Measurements from ENCODE around the gene CDK9. TPM values are rescaled to one million over a fixed set of nuclear protein-coding genes. Genes with fewer than 3 reads are reported as not detected.

Gene CDK9
- total and polyA plus RNA-seq, 10 of the 15 experiments (the other 5 are each of a cell fraction or from before 2014, with no cell fraction given), result 7.3 to 92.6 (median 51.6) TPM

- FAIRE-seq (no peak), DNase-seq (ENCODE audit: low read depth, low spot score) (no peak), ATAC-seq (no peak)
- Histone ChIP-seq H3K27ac (ENCODE audit: control insufficient read depth, insufficient read depth) (no peak overlapping the region), H3K27me3 (replicated peaks in 1 of 2; ENCODE audit: control insufficient read depth in 2 of 2, insufficient read depth in 2 of 2, low read length in 1 of 2) (no peaks in the 10 kb centered on the region), H3K36me3 (ENCODE audit: control insufficient read depth in 2 of 2, insufficient read depth in 2 of 2, low read length in 1 of 2) (peaks cover 18 to 31% of the 10 kb centered on the region in 2 experiments), H3K4me1 (ENCODE audit: control insufficient read depth, insufficient read depth, low read length) (peaks cover 21% of the 10 kb centered on the region), H2AFZ (ENCODE audit: control insufficient read depth, low read depth, low read length) (no peak overlapping the region), H3K9me3 (replicated peaks; ENCODE audit: control insufficient read depth, insufficient read depth, low read length) (no peaks in the 10 kb centered on the region), H3K79me2 (ENCODE audit: control insufficient read depth, insufficient read depth, low read length) (peaks cover 11% of the 10 kb centered on the region), H3K4me2 (ENCODE audit: control insufficient read depth, insufficient read depth) (no peak overlapping the region), H4K20me1 (ENCODE audit: control insufficient read depth, insufficient read depth) (peaks cover 7% of the 10 kb centered on the region; the same call in 1 of the 2 replicates), H3K9ac (ENCODE audit: control insufficient read depth, insufficient read depth, low read length) (no peak overlapping the region), H3K4me3 (no peak overlapping the region)
- 99% methylated on average over 8 of the region's 8 CpGs for WGBS (ENCODE audit: insufficient coverage, insufficient replicate concordance, low lambda C conversion rate, missing lambda C conversion rate)
- BruUV-seq (replicated peaks), result no TSS peak
- ChIA-PET CTCF (interaction anchor here (0.6 to 1.9 kb wide), 8 partner anchors 8 to 578 kb away, joined by 3 to 8 read pairs (median 6); partner anchors contain the start of gene TOR2A), RAD21 (ENCODE audit: unreplicated experiment) (interaction anchor here (0.9 kb wide), 1 partner anchor 9 kb away, joined by 3 read pairs; the partner anchor contains the start of gene FPGS), SMC1A (ENCODE audit: uncharacterized antibody, unreplicated experiment) (interaction anchor here (0.6 to 1.8 kb wide), 6 partner anchors 8 to 113 kb away, joined by 3 to 7 read pairs (median 4); partner anchors contain the start of genes FPGS and TOR2A), POLR2A (no interaction called here)
- in situ Hi-C loops (cut with MboI), result no loop called here
- TF ChIP-seq POLR2AphosphoS5 (IDR thresholded peaks at IDR 0.05; ENCODE audit: low read length) (peak; percentile 49; the same call in 1 of the 2 replicates), NFIC (IDR thresholded peaks at IDR 0.05; ENCODE audit: low read depth, low read length) (0 out of 2 replicates have a peak, but pooled peaks have one; percentile 18), PBX3 (IDR thresholded peaks at IDR 0.05; ENCODE audit: insufficient replicate concordance, low read depth, low read length) (no peak), PML (IDR thresholded peaks at IDR 0.05; ENCODE audit: low read length) (peak; percentile 33; the same call in 1 of the 2 replicates)
- intact Hi-C loops (cut with micrococcal nuclease; ENCODE audit: unreplicated experiment), result no loop called here
These were observed 7.4 kb downstream of the CDK9 start for GRCh38 chr9:127793093-127793708.
